ENCODE measurements around the gene RABGAP1L.

DNA sequence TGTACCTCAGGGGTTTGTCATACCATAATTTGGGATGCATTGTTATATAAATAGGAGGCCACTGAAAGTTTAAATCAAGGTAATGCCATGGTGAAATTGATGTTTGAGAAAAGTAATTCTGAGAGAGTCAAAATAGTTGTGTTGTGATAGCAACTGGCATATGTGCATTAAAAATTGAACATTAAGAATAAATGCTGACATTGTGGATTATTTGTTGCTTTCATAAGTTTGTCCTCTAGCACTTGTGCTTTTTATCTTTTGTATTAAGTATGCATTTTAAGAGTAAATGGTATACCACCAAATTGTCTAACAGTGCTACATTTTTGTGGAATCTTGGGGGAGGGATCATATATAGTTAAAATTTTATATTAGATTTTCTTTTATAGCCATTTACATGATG lies 564.5 kb downstream of the RABGAP1L start:
- TF ChIP-seq, protein P1, sequence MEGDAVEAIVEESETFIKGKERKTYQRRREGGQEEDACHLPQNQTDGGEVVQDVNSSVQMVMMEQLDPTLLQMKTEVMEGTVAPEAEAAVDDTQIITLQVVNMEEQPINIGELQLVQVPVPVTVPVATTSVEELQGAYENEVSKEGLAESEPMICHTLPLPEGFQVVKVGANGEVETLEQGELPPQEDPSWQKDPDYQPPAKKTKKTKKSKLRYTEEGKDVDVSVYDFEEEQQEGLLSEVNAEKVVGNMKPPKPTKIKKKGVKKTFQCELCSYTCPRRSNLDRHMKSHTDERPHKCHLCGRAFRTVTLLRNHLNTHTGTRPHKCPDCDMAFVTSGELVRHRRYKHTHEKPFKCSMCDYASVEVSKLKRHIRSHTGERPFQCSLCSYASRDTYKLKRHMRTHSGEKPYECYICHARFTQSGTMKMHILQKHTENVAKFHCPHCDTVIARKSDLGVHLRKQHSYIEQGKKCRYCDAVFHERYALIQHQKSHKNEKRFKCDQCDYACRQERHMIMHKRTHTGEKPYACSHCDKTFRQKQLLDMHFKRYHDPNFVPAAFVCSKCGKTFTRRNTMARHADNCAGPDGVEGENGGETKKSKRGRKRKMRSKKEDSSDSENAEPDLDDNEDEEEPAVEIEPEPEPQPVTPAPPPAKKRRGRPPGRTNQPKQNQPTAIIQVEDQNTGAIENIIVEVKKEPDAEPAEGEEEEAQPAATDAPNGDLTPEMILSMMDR (IDR thresholded peaks at IDR 0.05) = no peak
- TF ChIP-seq POLR2A (IDR thresholded peaks at IDR 0.05; ENCODE audit: low read depth) = no peak
